A549 (cell line): ENCODE results near the gene WNK4. TPM values are rescaled to one million over a fixed set of nuclear protein-coding genes. Genes with fewer than 3 reads are reported as not detected.

Experiments used
- ATAC-seq, 2 experiments: fragments of 200-7000 bp in 1 of 2; fragments of >200 bp in 1 of 2; cut with Nextera tagmentation in 1 of 2; cut with Tn5 transposase in 1 of 2; 3 replicates each; pipeline versions ENCODE4 v1.8.0 to v1.9.1; 2018 to 2020; ENCODE audit warnings: mild to moderate bottlenecking in 1 of 2, moderate library complexity in 1 of 2
- CTCF ChIA-PET: fragments of 300-600 bp; sonication (Branson Sonifier 250); formaldehyde crosslinking; extraction: SDS; loops from one replicate; lab custom pipeline; 2021; ENCODE audit warnings: antibody characterized with exemption, inconsistent platforms; lab: Yijun Ruan, JAX
- POLR2A ChIA-PET: fragments of 350-600 bp; formaldehyde crosslinking; extraction: SDS; loops from one replicate; lab custom pipeline; 2021; ENCODE audit warnings: antibody characterized with exemption, inconsistent platforms; lab: Yijun Ruan, JAX
- DNase-seq, 2 experiments: peaks; one replicate each; pipeline versions ENCODE4 v3.0.0 to v3.0.0-alpha.2; 2011 to 2016; ENCODE audit warnings: low read depth in 1 of 2, low spot score in 1 of 2
- FAIRE-seq: peaks from 2 replicates; lab custom pipeline; 2011; peaks lifted over from hg19 to GRCh38; lab: Jason Lieb, UNC
- H3K27ac ChIP-seq, 2 experiments: fragments of >200 bp; sonication (Bioruptor Twin); formaldehyde crosslinking; 3 replicates each; pipeline ENCODE4 v1.5.1; 2016 to 2017
- H3K4me1 ChIP-seq: fragments of >200 bp; sonication (Bioruptor Twin); formaldehyde crosslinking; 3 replicates; pipeline ENCODE4 v1.6.1; 2016
- H3K4me2 ChIP-seq: fragments of >200 bp; sonication (Bioruptor Twin); formaldehyde crosslinking; 3 replicates; pipeline ENCODE4 v1.6.1; 2016
- H3K4me3 ChIP-seq: fragments of >200 bp; sonication (Bioruptor Twin); formaldehyde crosslinking; 3 replicates; pipeline ENCODE4 v1.5.1; 2016
- H3K9me3 ChIP-seq: fragments of >200 bp; sonication (Bioruptor Twin); formaldehyde crosslinking; 3 replicates; pipeline ENCODE4 v1.6.1; 2016
- CBX2 ChIP-seq: fragments of 200-600 bp; sonication (generic); IDR thresholded peaks from 2 replicates; pipeline ENCODE4 v1.6.1; 2016; ENCODE audit warnings: low read depth, mild to moderate bottlenecking, borderline replicate concordance
- CHD4 ChIP-seq: fragments of 200-600 bp; sonication (generic); IDR thresholded peaks from 2 replicates; pipeline ENCODE4 v1.6.1; 2016; ENCODE audit warnings: antibody characterized with exemption, mild to moderate bottlenecking, borderline replicate concordance
- CTCF ChIP-seq: fragments of >200 bp; sonication (Bioruptor Twin); formaldehyde crosslinking; IDR thresholded peaks from 3 replicates; pipeline ENCODE4 v1.5.1; 2016
- HMGXB4 ChIP-seq: fragments of 250-450 bp; sonication (Bioruptor Pico); IDR thresholded peaks from 2 replicates; pipeline ENCODE4 v1.5.0; 2021; ENCODE audit warnings: mild to moderate bottlenecking, moderate library complexity, borderline replicate concordance
- HOXA7 ChIP-seq: fragments of 250-450 bp; sonication (Bioruptor Pico); IDR thresholded peaks from 2 replicates; pipeline ENCODE4 v1.5.0; 2020; ENCODE audit warnings: mild to moderate bottlenecking, moderate library complexity
- JUN ChIP-seq, 2 experiments: fragments of >200 bp; sonication (Bioruptor Twin); formaldehyde crosslinking; IDR thresholded peaks; 2 replicates in 1 of 2; 3 replicates in 1 of 2; pipeline ENCODE4 v1.6.1; 2016 to 2017
- KDM1A ChIP-seq: fragments of 200-600 bp; sonication (generic); IDR thresholded peaks from 2 replicates; pipeline ENCODE4 v1.6.1; 2016; ENCODE audit warnings: low read depth, mild to moderate bottlenecking
- MYC ChIP-seq: IDR thresholded peaks from 2 replicates; pipeline ENCODE4 v1.6.1; 2012; ENCODE audit warnings: mild to moderate bottlenecking, inconsistent platforms, low read length, improper control_type of control experiment, borderline replicate concordance
- PBX3 ChIP-seq: IDR thresholded peaks from 2 replicates; pipeline ENCODE4 v1.6.1; 2012
- POLR2A ChIP-seq: IDR thresholded peaks from 2 replicates; pipeline ENCODE4 v1.6.1; 2012; ENCODE audit warnings: mild to moderate bottlenecking, low read length
- POLR2AphosphoS2 ChIP-seq: conservative IDR thresholded peaks from 2 replicates; pipeline ENCODE4 v1.6.1; 2012; ENCODE audit warnings: low read length, improper control_type of control experiment, inconsistent platforms
- RAD21 ChIP-seq, 2 experiments: fragments of >200 bp in 1 of 2; sonication (Bioruptor Twin) in 1 of 2; formaldehyde crosslinking in 1 of 2; IDR thresholded peaks in 1 of 2; conservative IDR thresholded peaks in 1 of 2; 2 replicates in 1 of 2; 3 replicates in 1 of 2; pipeline ENCODE4 v1.6.1; 2012 to 2018; ENCODE audit warnings: inconsistent platforms in 1 of 2
- RFX5 ChIP-seq: fragments of 450-650 bp; IDR thresholded peaks from 2 replicates; pipeline ENCODE4 v1.7.1; 2014; ENCODE audit warnings: antibody characterized with exemption, mild to moderate bottlenecking, moderate library complexity
- RNF2 ChIP-seq: fragments of 200-600 bp; sonication (generic); IDR thresholded peaks from 2 replicates; pipeline ENCODE4 v1.6.1; 2016; ENCODE audit warnings: low read depth, mild to moderate bottlenecking, antibody characterized with exemption, moderate library complexity, borderline replicate concordance
- SMC3 ChIP-seq: fragments of >200 bp; sonication (Bioruptor Twin); formaldehyde crosslinking; IDR thresholded peaks from 3 replicates; pipeline ENCODE4 v1.6.1; 2018; ENCODE audit warnings: inconsistent platforms
- WGBS: methylation state at CpG from one replicate; pipeline ENCODE4 v1.1.6; 2017; ENCODE audit errors: missing lambda C conversion rate; 5-methylcytosine and 5-hydroxymethylcytosine counted together
- polyA plus RNA-seq, 4 experiments: library from polyadenylated mRNA; depleted of rRNA in 3 of 4; stranded (reverse); fragments of >200 nt; fragmentation: RNase III in 1 of 4; extraction: RNeasy Plus Mini Kit Qiagen cat#74134 plus additional on column Dnase treatment in 1 of 4; gene quantifications; 2 replicates in 3 of 4; 3 replicates in 1 of 4; pipeline ENCODE4 v1.2.3, GENCODE V29; 2011 to 2017

WNK4 gene
- polyA plus RNA-seq, 2 of the 4 experiments (the other 2 are of a cell fraction) = 1.1 to 1.5 TPM

GRCh38 chr17:42843358-42843934 lies 63.0 kb downstream of the WNK4 start:
- no peak for TF ChIP-seq CHD4
- no peak for TF ChIP-seq JUN (IDR thresholded peaks at IDR 0.05)
- TF ChIP-seq POLR2A = no peak
- no peak for TF ChIP-seq CBX2
- TF ChIP-seq PBX3 = no peak
- TF ChIP-seq MYC = no peak
- TF ChIP-seq RAD21 (conservative IDR thresholded peaks at IDR 0.05 in 1 of 2, IDR thresholded peaks at IDR 0.05 in 1 of 2) = peak; percentile 96 to 99
- TF ChIP-seq RNF2 = no peak
- no peak for TF ChIP-seq HMGXB4 (CRISPR knock-in tag)
- no peak for TF ChIP-seq POLR2AphosphoS2
- no peak for TF ChIP-seq KDM1A
- TF ChIP-seq CTCF = peak; percentile 99
- TF ChIP-seq SMC3 = peak; percentile 95
- POLR2A ChIA-PET = interaction anchor here (1.1 to 1.8 kb wide), 4 partner anchors 10 to 155 kb away, joined by 5 to 6 read pairs (median 5); partner anchors contain the start of genes BECN1, PSME3 and RPL27
- Histone ChIP-seq H3K9me3 (no peaks in the 10 kb centered on the region), H3K4me1 (no peaks in the 10 kb centered on the region), H3K4me3 (no peak overlapping the region), H3K27ac (no peak overlapping the region), H3K4me2 (no peak overlapping the region)
- 35% methylated on average over 6 of the region's 6 CpGs for WGBS
- DNase-seq (peak; percentile 82 to 91), FAIRE-seq (peak; percentile 90), ATAC-seq (peak; percentile 80 to 85)
- CTCF ChIA-PET = interaction anchor here (0.6 to 20.4 kb wide), 56 partner anchors 10 to 351 kb away, joined by 3 to 372 read pairs (median 5); partner anchors contain the start of genes AARSD1, BECN1, PSME3 and RPL27

- no peak within 1 kb of the TSS for H3K4me3 ChIP-seq
- 90% methylated on average over 4 of the region's 4 CpGs for WGBS
- ChIA-PET POLR2A (interaction anchor here (1.4 to 1.8 kb wide), 2 partner anchors 20 to 85 kb away, joined by 5 to 6 read pairs; partner anchors contain the start of gene BECN1), CTCF (interaction anchor here (0.5 to 20.4 kb wide), 36 partner anchors 10 to 270 kb away, joined by 3 to 372 read pairs (median 8); partner anchors contain the start of genes BECN1, PSME3, RPL27 and RUNDC1)
- H3K27ac ChIP-seq = no peak within 1 kb of the TSS
- no peaks in the 10 kb centered on the region for H3K9me3 ChIP-seq
- TF ChIP-seq RFX5 (no peak), HOXA7 (CRISPR knock-in tag) (no peak), MYC (no peak), HMGXB4 (CRISPR knock-in tag) (no peak), SMC3 (no peak)
- no peaks in the 10 kb centered on the region for H3K4me1 ChIP-seq
- H3K4me2 ChIP-seq = no peak within 1 kb of the TSS
- DNase-seq (no peak), ATAC-seq (no peak), FAIRE-seq (no peak)
These were observed 63.9 kb downstream of the WNK4 start, which contains the start of gene AOC2 for GRCh38 chr17:42844271-42844670. TSS of gene AOC2 (plus strand) at chr17:42844580. CDS start at chr17:42844627, 47 bp downstream.
